HG03039 (cell line): ENCODE results near the gene CD109.
A peak's percentile ranks its signal among the peaks of the same experiment; 100 is the strongest.
"Not testable (repeated sequence)": the region's sequence is repeated elsewhere in the genome, so short reads cannot be mapped to it uniquely, and the experiment has no call there.

Experiments used
- ATAC-seq: cut with Tn5 transposase; IDR thresholded peaks from one replicate; pipeline ENCODE4 v1.9.1; 2021; ENCODE audit warnings: mild to moderate bottlenecking, moderate library complexity; ENCODE audit not compliant: unreplicated experiment

CD109 gene

GRCh38 chr6:73695619-73696421 is at the start of gene CD109:
TSS of gene CD109 (plus strand) at chr6:73696203. CDS start at chr6:73696216, 13 bp downstream.
- ATAC-seq, result peak; percentile 50

DNA sequence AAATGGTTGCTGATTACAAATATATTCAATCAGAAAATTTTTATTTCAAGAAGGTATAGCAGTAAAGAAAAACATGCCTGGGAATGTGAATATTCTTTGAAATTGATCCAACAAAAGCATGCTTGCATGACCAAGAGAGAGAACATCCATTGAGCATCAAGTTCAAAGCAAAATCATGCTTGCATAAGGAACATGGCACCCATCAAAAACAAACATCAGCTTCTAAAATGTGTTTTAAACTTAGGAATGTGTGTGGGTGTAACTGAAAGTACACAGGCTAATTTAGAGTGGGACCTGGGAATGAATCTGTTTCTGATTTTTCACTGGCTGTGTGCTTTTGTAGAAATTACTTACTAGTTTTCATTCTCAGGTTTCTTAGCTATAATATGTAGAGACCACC is 47.8 kb upstream of the CD109 start:
- no peak for ATAC-seq

- ATAC-seq, result no peak
Measured at GRCh38 chr6:73649783-73650182, 46.2 kb upstream of the CD109 start.

DNA sequence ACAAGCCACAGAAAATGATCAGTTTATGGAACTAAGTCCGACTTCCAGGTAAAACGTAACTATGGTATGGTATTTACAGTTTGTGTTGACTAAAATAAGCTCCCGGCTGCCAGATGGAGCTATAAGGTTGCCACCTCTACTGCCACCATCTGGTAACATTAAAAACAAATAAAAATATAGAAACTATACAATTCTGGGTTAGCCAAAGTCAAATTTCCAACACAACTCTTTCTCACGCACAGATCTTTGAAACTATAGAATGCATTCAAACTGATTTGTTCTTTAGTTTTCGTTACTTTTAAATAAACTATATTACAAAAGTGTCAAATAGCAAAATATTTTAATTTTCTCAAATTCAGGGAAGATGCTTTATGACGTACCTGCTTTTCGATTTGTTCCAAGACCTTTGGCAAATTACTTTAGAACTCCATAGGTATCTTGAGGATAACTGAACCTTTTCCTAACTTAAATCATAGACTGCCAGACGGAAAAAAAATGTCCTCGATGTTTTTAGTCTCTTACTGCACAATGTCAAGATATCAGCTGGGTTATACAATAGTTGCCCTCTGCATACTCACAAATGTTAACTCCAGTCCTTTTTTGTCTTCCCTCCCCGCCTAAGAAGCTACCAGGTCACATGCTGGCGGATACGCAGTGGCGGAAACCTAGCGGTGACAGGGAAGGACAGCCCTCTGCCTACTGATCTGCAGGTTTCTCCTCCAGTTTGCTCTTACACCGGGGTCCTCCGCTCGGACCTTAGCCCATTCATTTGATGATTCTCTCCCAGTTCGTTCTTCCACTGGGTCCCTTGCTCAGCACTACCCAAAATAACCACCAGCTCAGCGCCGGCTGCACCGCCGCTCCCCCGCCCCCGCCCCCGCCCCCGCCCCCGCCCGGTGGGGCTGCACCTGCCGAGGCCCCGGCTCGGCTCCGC is 43.1 kb upstream of the CD109 start:
- peak; percentile 33 for ATAC-seq

- peak; percentile 91 for ATAC-seq
Measured at GRCh38 chr6:73653571-73654424, 42.2 kb upstream of the CD109 start, which contains the start of gene SLC17A5. TSS of gene SLC17A5 (minus strand) at chr6:73653992. CDS start at chr6:73653886, 106 bp downstream.

DNA sequence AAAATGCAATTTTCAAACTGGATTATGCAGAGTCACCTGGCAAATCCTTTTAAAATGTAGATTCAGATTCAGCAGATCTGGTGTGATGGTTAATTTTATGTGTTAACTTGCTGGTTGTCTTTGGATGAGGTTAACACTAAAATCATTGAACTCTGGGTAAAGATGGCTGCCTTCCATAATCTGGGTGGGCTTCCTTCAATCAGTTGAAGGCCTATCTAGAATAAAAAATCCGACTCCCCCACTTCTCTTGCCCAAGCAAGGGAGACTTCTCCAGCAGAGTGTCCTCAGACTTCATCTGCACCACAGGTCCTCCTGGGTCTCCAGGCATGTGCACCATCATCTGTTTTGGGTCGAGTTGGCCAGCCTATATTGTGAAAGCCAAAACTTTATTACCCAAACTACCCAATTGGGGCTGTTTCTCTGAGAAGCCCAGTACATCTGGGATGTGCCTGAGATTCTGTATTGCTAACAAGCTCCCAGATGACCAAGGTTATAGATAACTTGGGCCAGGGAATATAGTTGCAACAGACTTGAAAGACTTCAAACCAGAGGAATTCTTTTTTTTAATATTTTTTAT is 40.6 kb upstream of the CD109 start:
- no peak for ATAC-seq

GRCh38 chr6:73656531-73657145 is 39.4 kb upstream of the CD109 start:
- ATAC-seq, result no peak

GRCh38 chr6:73657201-73657600 is 38.8 kb upstream of the CD109 start:
- ATAC-seq, result no peak

GRCh38 chr6:73664701-73665100 is 31.3 kb upstream of the CD109 start:
- ATAC-seq, result no peak

- peak; percentile 82 for ATAC-seq
Measured at GRCh38 chr6:73665686-73666319, 30.2 kb upstream of the CD109 start.

DNA sequence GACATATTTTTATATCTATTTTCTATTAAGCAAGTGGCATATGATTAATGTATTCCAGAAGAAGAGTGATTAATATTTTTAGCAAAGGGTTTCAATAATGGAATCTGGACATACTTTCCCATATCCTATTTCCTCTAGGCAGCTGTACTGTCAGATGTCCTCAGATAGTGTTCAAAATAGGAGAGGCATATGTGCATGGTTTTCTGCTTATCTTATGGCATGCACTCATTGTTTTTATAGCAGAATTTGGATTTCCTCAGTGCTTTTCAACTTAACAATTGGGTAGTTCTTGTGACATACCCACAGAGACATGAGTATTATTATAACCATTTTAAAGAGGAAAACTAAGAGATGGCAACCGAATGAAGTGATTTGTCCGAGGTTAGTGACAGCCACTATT is 29.6 kb upstream of the CD109 start:
- no peak for ATAC-seq

DNA sequence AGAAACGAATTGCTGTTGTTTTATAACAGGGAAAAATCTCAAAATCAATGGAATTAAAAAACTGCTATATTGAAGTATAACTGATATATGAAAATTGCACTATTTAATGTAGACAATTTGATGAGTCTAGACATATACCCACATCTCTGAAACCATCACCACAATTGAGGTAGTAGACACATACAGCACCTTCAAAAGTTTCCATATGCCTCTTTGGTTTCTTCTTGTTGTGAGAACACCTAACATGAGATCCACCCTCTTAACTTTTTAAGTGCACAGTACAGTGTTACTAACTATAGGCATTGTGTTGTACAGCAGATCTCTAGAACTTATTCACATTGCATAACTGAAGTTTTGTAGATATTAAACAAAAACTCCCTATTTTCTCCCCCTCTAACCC is 28.2 kb upstream of the CD109 start:
- ATAC-seq, result no peak

GRCh38 chr6:73669005-73669404 is 27.0 kb upstream of the CD109 start:
- ATAC-seq, result no peak

DNA sequence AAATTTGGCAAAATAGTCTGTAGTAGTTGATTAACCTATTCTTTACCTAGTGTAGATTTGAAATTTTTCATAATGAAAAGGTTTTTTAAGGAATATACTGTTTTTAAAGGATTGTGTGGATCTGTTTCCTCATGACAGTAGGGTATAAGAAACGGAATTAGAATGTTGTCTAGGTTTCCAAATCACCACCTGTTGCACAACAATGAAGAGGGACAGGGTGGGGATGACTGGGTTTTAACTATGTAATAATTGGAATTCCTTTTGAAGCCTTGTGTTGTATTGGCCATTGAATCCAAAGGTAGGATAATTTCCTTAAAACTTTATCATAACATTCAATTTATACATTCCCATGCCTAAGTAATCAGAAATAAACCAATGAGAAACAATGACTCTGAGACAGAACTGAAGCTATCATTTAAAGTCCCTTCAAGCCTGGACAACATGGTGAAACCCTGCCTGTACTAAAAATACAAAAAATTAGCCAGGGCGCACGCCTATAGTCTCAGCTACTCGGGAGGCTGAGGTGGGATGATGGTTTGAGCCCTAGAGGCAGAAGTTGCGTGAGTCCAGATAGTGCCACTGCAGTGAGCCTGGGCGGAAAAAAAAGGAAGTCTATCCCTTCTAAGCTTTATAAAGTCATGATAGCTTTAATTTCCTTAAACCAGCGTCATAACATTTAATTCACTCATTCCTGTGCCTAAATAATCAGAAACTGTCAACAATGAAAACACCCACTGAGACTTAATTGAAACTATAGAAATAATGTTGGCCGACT is 23.9 kb upstream of the CD109 start:
- no peak for ATAC-seq

DNA sequence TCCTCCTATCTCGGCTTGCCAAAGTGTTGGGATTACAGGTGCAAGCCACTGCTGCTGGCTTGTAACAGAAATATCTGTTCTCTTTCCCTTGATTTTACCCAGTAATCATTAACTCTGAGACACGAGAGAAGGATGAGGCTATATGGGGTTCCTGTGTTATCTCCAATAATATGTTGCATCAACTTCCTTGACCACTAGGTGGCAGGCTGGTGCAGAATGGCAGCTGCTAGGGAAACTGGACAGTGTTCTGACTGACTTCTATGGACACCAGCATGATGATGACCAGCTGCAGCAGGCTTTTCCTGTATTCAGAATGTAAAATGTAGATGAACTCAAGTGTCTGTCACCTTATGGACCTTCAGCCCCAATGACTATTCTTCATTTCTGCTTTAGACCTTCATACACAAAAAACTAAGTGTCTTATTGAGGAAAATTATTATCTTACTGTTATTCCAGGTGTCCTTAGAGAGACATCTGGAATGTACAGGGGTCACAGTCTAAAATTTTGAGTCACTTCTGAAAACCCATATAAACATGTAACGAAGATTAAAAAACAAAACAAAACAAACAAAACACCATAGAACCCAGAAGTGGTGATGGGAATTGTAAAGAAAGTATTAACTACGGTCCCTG is 20.4 kb upstream of the CD109 start:
- peak; percentile 71 for ATAC-seq

GRCh38 chr6:73679009-73679408 is 17.0 kb upstream of the CD109 start:
- no peak for ATAC-seq

DNA sequence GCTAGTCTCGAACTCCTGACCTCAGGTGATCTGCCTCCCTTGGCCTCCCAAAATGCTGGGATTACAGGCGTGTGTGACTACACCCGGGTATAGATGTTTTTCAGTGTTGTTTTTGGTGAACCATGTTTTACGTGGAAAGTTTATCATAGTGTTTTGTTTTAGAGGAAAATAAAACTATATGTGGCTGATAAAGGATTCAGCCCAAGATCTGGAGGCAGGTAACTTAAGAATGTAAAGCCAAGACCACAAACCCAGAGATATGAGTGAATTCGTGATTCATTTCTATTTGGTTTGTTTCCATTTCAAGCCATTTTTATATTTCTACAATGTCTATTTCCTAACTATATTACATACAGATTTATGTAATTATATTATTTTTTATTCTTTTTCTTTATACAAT is 16.2 kb upstream of the CD109 start:
- not testable (repeated sequence) for ATAC-seq

- no peak for ATAC-seq
Measured at GRCh38 chr6:73680289-73680918, 15.6 kb upstream of the CD109 start.
